ENCODE results near the gene NFIC. TPM values are rescaled to one million over a fixed set of nuclear protein-coding genes. Genes with fewer than 3 reads are reported as not detected.

NFIC gene
- 17.2 and 61.2 TPM in 2 replicates for total RNA-seq

GRCh38 chr19:3365836-3366752 is at the start of gene NFIC:
Gene NFIC (plus strand): TSS chr19:3366583. CDS start chr19:3366637, 54 bp downstream.

GRCh38 chr19:3480383-3481091 is 114.2 kb downstream of the NFIC start, which contains the start of gene SMIM24:
Gene SMIM24 (minus strand): TSS chr19:3480525. CDS start chr19:3480463, 62 bp downstream.

GRCh38 chr19:3483226-3483628 is 116.8 kb downstream of the NFIC start, which contains the start of gene SMIM44:
Gene SMIM44 (minus strand): TSS chr19:3483441. CDS start chr19:3483403, 38 bp downstream.

GRCh38 chr19:3500429-3501101 is 134.2 kb downstream of the NFIC start, which contains the start of gene DOHH:
Gene DOHH (minus strand): TSS chr19:3500674. CDS start chr19:3496814, 3,860 bp downstream.

GRCh38 chr19:3505598-3506383 is 139.4 kb downstream of the NFIC start, which contains the start of gene FZR1:
Gene FZR1 (plus strand): TSS chr19:3506311. CDS start chr19:3522990, 16,679 bp downstream.

Other genes starting within 250 kb of the NFIC start
- under 0.01 and 0.06 TPM in 2 replicates for gene GNA15, start 230.6 kb upstream of the NFIC start, total RNA-seq
- 0.06 and 3.6 TPM in 2 replicates for gene S1PR4, start 187.8 kb upstream of the NFIC start, total RNA-seq
- 27.5 and 66.3 TPM in 2 replicates for gene NCLN, start 180.7 kb upstream of the NFIC start, total RNA-seq
- not detected in 2 replicates for gene CELF5, start 141.9 kb upstream of the NFIC start, total RNA-seq
- not detected in 2 replicates for gene SMIM24, start 113.9 kb downstream of the NFIC start, total RNA-seq
- gene SMIM44, start 116.9 kb downstream of the NFIC start, total RNA-seq, result not detected in 2 replicates
- gene DOHH, start 134.1 kb downstream of the NFIC start, total RNA-seq, result 11.0 and 16.9 TPM in 2 replicates
- gene FZR1, start 139.7 kb downstream of the NFIC start, total RNA-seq, result 22.5 and 44.3 TPM in 2 replicates
- gene TEKTIP1, start 172.6 kb downstream of the NFIC start, total RNA-seq, result not detected in 2 replicates
- gene MFSD12, start 191.0 kb downstream of the NFIC start, total RNA-seq, result 57.1 and 120 TPM in 2 replicates
- gene HMG20B, start 206.4 kb downstream of the NFIC start, total RNA-seq, result 57.3 and 88.4 TPM in 2 replicates
- gene GIPC3, start 218.9 kb downstream of the NFIC start, total RNA-seq, result 0.32 and 0.57 TPM in 2 replicates
- gene TBXA2R, start 240.3 kb downstream of the NFIC start, total RNA-seq, result 1.1 and 2.1 TPM in 2 replicates

Measured in bladder microvascular endothelial cell (primary cell).